Renal pelvis (tissue), 4 donors: ENCODE results near the gene PXT1. TPM values are rescaled to one million over a fixed set of nuclear protein-coding genes. Genes with fewer than 3 reads are reported as not detected.
"Not testable (repeated sequence)": the region's sequence is repeated elsewhere in the genome, so short reads cannot be mapped to it uniquely, and the experiment has no call there.

Experiments used
- DNase-seq: peaks from one replicate; pipeline ENCODE4 v3.0.0-alpha.2; 2013
- polyA plus RNA-seq, 3 donors: library from polyadenylated mRNA; unstranded; fragments of 120-200 nt; gene quantifications; one replicate each; pipeline ENCODE4 v1.2.1, GENCODE V29; 2013; ENCODE audit not compliant: insufficient read length in 3 of 3

Gene PXT1
- polyA plus RNA-seq, 3 donors, result 0.06 TPM; not detected in 2

DNA sequence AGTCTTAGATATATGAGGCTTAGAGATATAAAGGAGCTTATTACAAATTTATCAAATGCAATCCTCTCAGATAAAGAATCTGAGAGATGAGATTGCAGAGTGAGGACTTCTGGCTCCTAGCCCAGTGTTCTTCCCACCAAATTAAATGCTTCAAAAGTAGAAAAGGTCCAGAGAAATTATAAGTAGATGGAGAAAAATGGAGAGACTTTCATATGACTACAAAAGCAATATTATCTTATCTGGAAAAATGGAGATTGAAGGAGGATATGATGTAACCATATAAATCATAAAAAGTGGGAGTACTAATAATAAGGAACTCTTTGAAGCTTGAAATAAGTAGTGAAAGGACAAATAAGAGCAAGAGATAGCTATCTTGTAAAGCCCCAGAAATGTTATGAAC lies 3.0 kb upstream of the PXT1 start:
- no peak for DNase-seq

GRCh38 chr6:36444470-36444869 lies 1.8 kb upstream of the PXT1 start:
- DNase-seq, result no peak

DNA sequence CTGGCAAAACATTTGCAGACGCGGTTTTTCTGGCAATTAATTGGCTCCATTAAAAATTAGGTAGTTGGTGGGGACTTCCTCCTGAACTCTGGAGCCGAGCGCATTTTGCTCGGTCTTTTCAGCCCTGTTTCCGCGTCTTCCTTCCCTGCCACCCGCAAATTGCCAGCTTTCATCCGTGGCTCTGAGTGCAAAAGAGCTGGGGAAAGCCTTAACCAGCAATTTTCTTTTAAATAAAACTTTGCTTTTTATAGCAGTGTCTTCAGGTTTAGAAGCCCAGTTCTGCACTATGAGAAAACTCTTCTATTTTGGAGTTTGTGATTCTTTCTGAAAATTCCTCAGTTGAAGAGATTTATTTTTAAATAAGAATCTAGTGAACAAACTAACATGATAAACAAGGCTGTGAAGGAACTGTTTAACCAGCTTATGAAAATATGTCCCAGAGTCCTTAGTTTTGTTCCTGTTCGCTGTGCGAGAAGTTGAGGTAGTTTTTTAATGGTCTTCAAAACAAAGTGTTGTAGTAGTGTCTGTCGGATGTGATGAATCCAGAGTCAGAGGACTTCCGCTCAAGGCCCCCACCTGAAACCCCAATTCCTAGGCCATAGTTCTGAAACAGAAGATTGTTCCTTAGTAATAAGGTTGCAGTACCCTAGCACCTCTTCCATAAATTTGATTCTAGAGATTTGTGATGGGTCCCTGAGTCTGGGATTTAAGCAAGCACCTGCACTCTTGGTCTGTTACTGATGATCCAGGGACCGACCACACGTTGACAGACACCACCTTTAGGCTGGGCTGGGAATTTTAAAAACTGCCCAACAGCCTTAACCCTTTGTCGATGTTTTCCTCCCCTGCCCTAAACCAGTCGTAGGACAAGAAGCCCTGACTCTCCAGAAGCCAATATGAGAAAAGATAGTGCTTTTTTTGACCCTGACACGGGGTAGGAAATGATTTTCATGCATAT lies 1.1 kb upstream of the PXT1 start:
- no peak for DNase-seq

GRCh38 chr6:36442103-36442670 lies 467 bp downstream of the PXT1 start:
- DNase-seq, result no peak

DNA sequence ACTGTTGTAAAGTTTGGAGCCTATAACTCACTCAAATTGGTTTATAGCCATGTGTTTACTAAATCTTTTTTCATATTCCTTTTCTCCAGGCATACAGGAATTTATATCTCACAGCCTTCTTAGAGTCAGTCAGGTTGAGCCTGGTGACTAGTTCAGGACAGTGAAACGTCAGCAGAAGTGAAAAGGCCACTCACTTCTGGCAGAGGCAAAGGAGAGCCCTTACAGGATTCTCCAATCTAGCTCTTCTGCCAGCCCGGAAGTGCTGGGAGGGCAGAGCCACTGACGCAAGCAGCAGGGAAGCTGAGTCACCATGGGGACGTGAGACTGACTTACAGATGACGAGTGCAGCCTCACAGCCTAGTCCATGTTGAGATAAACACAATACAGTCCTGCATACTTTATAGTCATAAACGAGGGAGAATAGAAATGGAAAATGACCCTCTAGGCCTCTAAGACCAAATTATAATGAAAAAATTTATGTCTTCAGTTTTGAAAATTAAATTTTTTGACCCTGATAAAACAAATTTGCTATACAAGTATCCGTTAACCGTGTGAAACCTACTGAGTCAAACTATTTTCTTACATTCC lies 1.3 kb downstream of the PXT1 start:
- DNase-seq, result peak; percentile 48

- no peak for DNase-seq
These were observed 6.2 kb downstream of the PXT1 start for GRCh38 chr6:36436466-36436865.

GRCh38 chr6:36432151-36432671 lies 10.4 kb downstream of the PXT1 start:
- DNase-seq, result no peak

- no peak for DNase-seq
These were observed 11.5 kb downstream of the PXT1 start for GRCh38 chr6:36431197-36431596.

- DNase-seq, result no peak
These were observed 12.3 kb downstream of the PXT1 start for GRCh38 chr6:36430351-36430750.

GRCh38 chr6:36428911-36429310 lies 13.7 kb downstream of the PXT1 start:
- no peak for DNase-seq

DNA sequence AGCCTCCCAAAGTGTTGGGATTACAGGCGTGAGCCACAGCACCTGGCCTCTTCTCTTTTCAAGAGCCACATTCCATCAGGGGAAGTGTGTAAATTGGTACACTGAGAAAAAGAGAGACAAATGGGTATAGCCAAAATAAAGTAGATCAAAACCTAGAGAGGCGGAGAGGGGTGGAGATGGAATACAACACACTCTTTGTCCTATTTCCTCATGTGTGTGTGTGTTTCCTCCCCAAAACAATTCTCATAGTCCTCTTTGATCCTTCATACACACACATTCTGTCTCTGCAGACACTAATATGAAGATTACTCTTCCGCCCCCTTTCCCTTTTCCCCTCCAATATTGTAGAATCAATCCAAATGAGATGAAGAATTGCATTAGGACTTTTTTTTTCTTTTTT lies 16.0 kb downstream of the PXT1 start:
- DNase-seq, result no peak

DNA sequence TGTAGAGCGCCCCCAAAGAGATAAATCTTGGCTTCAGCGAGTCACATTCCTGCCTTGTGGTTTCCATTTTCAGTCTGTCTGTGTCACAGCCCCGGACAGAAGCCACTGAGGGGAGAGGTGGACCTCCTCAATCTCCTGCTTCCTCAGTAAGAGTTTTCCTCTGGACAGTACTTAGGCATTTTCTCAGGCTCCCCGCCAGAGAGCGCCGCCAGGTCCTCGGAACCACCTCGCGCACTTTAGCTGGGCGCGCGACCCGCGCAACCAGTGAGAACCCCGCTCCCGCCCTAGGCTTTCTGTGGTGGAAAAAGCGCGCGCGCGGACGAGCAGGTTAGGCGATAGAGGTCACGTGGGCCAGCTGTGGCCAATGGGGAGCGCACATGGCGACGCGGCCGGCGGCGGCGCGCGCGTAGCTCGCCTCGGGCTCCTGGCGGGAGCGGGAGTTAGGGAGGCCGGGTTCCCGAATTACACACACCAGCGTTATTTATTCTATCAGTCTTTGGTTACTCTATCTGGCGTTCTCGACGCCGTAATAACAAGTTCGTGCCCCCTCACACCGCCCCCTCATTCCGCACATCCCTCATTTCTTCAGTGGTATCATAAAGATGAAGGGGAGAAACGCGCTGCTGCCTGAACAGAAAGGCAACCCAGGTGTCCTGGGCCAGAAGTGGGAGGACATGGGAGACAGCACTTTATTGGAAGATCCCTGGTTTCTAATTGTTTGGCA lies 19.4 kb downstream of the PXT1 start:
- DNase-seq, result peak; percentile 98

DNA sequence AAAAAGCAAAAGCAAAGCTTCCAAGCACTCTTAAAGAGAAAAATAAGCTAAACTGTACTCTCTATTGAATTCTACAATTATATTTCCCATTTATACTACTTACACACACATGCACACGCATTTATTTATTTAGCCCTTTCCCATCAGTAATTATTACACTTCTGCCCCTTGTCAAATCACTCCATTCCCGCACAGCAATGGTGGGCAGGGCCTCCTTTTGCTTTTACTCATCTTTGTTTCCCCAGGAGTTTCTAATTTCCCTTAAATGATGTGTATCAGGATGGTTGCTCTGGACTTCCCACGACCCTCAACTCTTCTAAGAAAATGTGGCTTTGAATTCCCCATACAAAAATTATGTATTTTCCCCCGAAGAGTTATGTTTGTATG lies 19.9 kb downstream of the PXT1 start:
- DNase-seq, result no peak

GRCh38 chr6:36419310-36419709 lies 23.3 kb downstream of the PXT1 start:
- DNase-seq, result no peak

- no peak for DNase-seq
These were observed 24.1 kb downstream of the PXT1 start for GRCh38 chr6:36418558-36418957.

- no peak for DNase-seq
These were observed 28.2 kb downstream of the PXT1 start for GRCh38 chr6:36414481-36414880.

GRCh38 chr6:36413489-36414480 lies 28.9 kb downstream of the PXT1 start:
- DNase-seq, result no peak

DNA sequence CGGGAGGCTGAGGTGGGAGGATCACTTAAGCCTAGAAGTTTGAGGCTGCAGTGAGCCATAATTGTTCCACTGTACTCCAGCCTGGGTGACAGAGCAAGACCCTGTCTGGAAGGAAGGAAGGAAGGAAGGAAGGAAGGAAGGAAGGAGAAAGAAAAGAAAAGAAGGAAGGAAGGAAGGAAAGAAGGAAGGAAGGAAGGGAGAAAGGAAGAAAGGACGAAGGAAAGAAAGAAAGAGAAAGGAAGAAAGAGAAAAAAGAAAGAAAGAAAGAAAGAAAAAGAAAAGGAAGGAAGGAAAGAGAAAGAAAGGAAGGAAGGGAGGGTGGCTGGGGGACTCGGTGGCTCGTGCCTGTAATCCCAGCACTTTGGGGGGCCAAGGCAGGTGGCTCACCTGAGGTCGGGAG lies 32.9 kb downstream of the PXT1 start:
- not testable (repeated sequence) for DNase-seq

DNA sequence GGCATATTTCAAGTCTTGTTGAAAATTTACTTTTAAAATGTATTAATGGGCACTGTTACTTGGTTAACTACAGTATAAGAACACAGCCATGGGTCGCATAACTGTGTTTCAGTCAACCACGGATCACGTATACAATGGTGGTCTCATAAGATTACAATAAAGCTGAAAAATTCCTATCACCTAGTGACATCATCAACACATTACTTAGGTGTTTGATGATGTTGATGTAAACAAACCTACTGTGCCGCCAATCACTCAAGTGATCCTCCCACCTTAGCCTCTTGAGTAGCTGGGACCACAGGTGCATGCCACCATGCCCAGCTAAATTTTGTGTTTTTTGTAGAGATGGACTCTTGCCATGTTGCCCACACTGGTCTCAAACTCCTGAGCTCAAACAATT lies 38.5 kb downstream of the PXT1 start:
- no peak for DNase-seq

- no peak for DNase-seq
These were observed 40.2 kb downstream of the PXT1 start for GRCh38 chr6:36402481-36402880.

DNA sequence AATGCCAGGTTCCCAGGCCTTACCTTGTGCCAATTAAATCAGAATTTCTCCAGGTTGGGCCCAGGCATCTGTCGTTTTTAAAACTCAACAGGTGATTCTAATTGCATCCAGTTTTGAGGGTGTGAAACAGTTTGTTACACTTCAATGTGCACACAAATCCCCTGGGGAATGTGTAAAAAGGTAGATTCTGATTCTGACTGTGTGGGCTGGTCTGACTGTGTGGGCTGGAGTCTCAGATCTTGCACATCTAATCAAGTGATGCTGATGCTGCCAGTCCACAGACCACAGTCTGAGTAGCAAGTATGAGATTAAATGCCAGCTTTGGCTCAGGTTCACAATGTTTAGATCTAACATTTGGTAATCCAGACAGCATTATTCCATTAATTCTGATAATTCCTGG lies 42.7 kb downstream of the PXT1 start:
- DNase-seq, result no peak
